ENCODE data around the gene VAV2. TPM values are rescaled to one million over a fixed set of nuclear protein-coding genes. Genes with fewer than 3 reads are reported as not detected.

Gene VAV2
- total and polyA plus RNA-seq, 7 donors: 3.8 to 23.3 (median 7.2) TPM

GRCh38 chr9:133762488-133763271 is 229.4 kb downstream of the VAV2 start:
- Histone ChIP-seq H3K27ac (no peak overlapping the region), H3K4me3 (no peak overlapping the region), H3K27me3 (no peaks in the 10 kb centered on the region), H3K9me3 (peaks cover 0 to 6% (median 2%) of the 10 kb centered on the region in 4 donors), H3K36me3 (peaks cover 0 to 26% (median 3%) of the 10 kb centered on the region in 4 donors), H3K4me1 (no peaks in the 10 kb centered on the region)
- intact Hi-C loops (cut with DNase I): no loop called here
- DNase-seq: peak; percentile 46
- WGBS, 2 donors: 92 to 94% methylated on average over 19 of the region's 19 CpGs
- TF ChIP-seq CTCF (IDR thresholded peaks at IDR 0.05) (no peak), POLR2AphosphoS5 (IDR thresholded peaks at IDR 0.05) (no peak), EP300 (IDR thresholded peaks at IDR 0.05) (no peak), POLR2A (IDR thresholded peaks at IDR 0.05) (no peak)

- intact Hi-C loops (cut with DNase I): no loop called here
- WGBS, 2 donors: 83 to 88% methylated on average over 11 of the region's 11 CpGs
Measured at GRCh38 chr9:133761641-133762248, 230.4 kb downstream of the VAV2 start.

GRCh38 chr9:133760713-133761290 is 231.3 kb downstream of the VAV2 start:
- Histone ChIP-seq H3K36me3 (peaks cover 0 to 16% (median 3%) of the 10 kb centered on the region in 4 donors), H3K4me3 (no peak overlapping the region), H3K9me3 (no peaks in the 10 kb centered on the region), H3K4me1 (no peaks in the 10 kb centered on the region), H3K27me3 (no peaks in the 10 kb centered on the region), H3K27ac (no peak overlapping the region)
- WGBS, 2 donors: 78% methylated on average over 10 of the region's 11 CpGs; no CpG with 5 or more reads in 1 of the 2 donors
- DNase-seq: no peak
- TF ChIP-seq EP300 (IDR thresholded peaks at IDR 0.05): no peak
- TF ChIP-seq POLR2A (IDR thresholded peaks at IDR 0.05): no peak
- TF ChIP-seq POLR2AphosphoS5 (IDR thresholded peaks at IDR 0.05): no peak
- no peak for TF ChIP-seq CTCF (IDR thresholded peaks at IDR 0.05)
- intact Hi-C loops (cut with DNase I): no loop called here

More at GRCh38 chr9:133761641-133762248, 230.4 kb downstream of the VAV2 start:
- Histone ChIP-seq H3K4me1 (no peaks in the 10 kb centered on the region), H3K27ac (no peak overlapping the region), H3K36me3 (peaks cover 0 to 16% (median 3%) of the 10 kb centered on the region in 4 donors), H3K27me3 (no peaks in the 10 kb centered on the region), H3K4me3 (no peak overlapping the region), H3K9me3 (no peaks in the 10 kb centered on the region)
- DNase-seq: peak; percentile 56
- TF ChIP-seq POLR2AphosphoS5 (IDR thresholded peaks at IDR 0.05) (no peak), CTCF (IDR thresholded peaks at IDR 0.05) (no peak), POLR2A (IDR thresholded peaks at IDR 0.05) (no peak), EP300 (IDR thresholded peaks at IDR 0.05) (no peak)

- DNase-seq: peak; percentile 25
- Histone ChIP-seq H3K9me3 (no peaks in the 10 kb centered on the region), H3K4me3 (no peak overlapping the region), H3K27ac (no peak overlapping the region), H3K4me1 (no peaks in the 10 kb centered on the region), H3K27me3 (peaks cover 0 to 4% (median 0%) of the 10 kb centered on the region in 3 donors), H3K36me3 (peaks cover 0 to 16% (median 3%) of the 10 kb centered on the region in 4 donors)
- intact Hi-C loops (cut with DNase I): no loop called here
- WGBS, 2 donors: 87 to 98% methylated on average over 3 to 11 of the region's 11 CpGs
- TF ChIP-seq POLR2A (IDR thresholded peaks at IDR 0.05) (no peak), CTCF (IDR thresholded peaks at IDR 0.05) (no peak), EP300 (IDR thresholded peaks at IDR 0.05) (no peak), POLR2AphosphoS5 (IDR thresholded peaks at IDR 0.05) (no peak)
Measured at GRCh38 chr9:133759946-133760345, 232.2 kb downstream of the VAV2 start.

All from sigmoid colon (tissue), 7 donors.